Neural crest cell (in vitro differentiated cells): ENCODE results near the gene DNTTIP2. TPM values are rescaled to one million over a fixed set of nuclear protein-coding genes. Genes with fewer than 3 reads are reported as not detected.

Source experiments
- DNase-seq: peaks from one replicate; pipeline ENCODE4 v3.0.0; 2021; ENCODE audit warnings: low read depth, mixed read lengths, low spot score
- H3K27ac Mint-ChIP-seq: one replicate; pipeline ENCODE4 v1.8.0; 2021; ENCODE audit warnings: mild to moderate bottlenecking, mixed read lengths; ENCODE audit not compliant: unreplicated experiment
- H3K27me3 Mint-ChIP-seq: 2 replicates; pipeline ENCODE4 v1.8.0; 2021; ENCODE audit warnings: low read depth, mild to moderate bottlenecking, mixed read lengths
- H3K36me3 Mint-ChIP-seq: 2 replicates; pipeline ENCODE4 v1.8.0; 2021; ENCODE audit warnings: low read depth, mild to moderate bottlenecking, mixed read lengths
- H3K4me1 Mint-ChIP-seq: 2 replicates; pipeline ENCODE4 v1.8.0; 2021; ENCODE audit warnings: mixed read lengths
- H3K4me3 Mint-ChIP-seq: one replicate; pipeline ENCODE4 v1.8.0; 2021; ENCODE audit warnings: mild to moderate bottlenecking, mixed read lengths
- H3K9me3 Mint-ChIP-seq: 2 replicates; pipeline ENCODE4 v1.8.0; 2021; ENCODE audit warnings: mixed read lengths
- total RNA-seq: library from RNA; stranded (reverse); gene quantifications from 2 replicates; pipeline ENCODE4 v1.2.1, GENCODE V29; 2021
- TF ChIP-seq, protein P1 (sequence below): fragments of 200-600 bp; sonication (generic); conservative IDR thresholded peaks from 2 replicates; pipeline ENCODE4 v1.5.0; 2021; ENCODE audit warnings: antibody characterized with exemption, mild to moderate bottlenecking

DNTTIP2 gene
- total RNA-seq, 1 donor from 2014 or later: 65.0 TPM

DNA sequence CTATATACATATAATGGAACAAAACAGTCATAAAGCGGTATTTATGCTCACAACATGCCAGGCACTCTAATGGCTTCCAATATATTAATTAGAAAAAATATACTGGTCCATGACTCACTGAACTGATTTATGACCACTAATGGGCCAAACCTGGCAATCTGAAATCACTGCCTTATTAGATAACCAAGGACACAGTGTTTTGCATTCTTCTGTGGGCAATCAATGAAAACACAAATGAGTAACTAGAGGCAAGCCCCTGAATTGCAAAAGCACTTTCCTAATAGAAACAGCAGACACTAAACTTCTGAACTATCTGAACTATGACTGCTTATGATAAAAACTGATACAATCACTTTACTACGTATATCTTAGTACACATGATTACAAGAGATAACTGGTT is 26.7 kb upstream of the DNTTIP2 start:
- Mint-ChIP-seq H3K4me3 (peak overlapping the region; percentile 56), H3K27ac (no peak overlapping the region), H3K27me3 (peaks cover 9% of the 10 kb centered on the region), H3K9me3 (no peaks in the 10 kb centered on the region), H3K4me1 (peaks cover 21% of the 10 kb centered on the region), H3K36me3 (peaks cover 5% of the 10 kb centered on the region)
- TF ChIP-seq, protein P1, sequence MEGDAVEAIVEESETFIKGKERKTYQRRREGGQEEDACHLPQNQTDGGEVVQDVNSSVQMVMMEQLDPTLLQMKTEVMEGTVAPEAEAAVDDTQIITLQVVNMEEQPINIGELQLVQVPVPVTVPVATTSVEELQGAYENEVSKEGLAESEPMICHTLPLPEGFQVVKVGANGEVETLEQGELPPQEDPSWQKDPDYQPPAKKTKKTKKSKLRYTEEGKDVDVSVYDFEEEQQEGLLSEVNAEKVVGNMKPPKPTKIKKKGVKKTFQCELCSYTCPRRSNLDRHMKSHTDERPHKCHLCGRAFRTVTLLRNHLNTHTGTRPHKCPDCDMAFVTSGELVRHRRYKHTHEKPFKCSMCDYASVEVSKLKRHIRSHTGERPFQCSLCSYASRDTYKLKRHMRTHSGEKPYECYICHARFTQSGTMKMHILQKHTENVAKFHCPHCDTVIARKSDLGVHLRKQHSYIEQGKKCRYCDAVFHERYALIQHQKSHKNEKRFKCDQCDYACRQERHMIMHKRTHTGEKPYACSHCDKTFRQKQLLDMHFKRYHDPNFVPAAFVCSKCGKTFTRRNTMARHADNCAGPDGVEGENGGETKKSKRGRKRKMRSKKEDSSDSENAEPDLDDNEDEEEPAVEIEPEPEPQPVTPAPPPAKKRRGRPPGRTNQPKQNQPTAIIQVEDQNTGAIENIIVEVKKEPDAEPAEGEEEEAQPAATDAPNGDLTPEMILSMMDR: no peak
- DNase-seq: no peak

DNA sequence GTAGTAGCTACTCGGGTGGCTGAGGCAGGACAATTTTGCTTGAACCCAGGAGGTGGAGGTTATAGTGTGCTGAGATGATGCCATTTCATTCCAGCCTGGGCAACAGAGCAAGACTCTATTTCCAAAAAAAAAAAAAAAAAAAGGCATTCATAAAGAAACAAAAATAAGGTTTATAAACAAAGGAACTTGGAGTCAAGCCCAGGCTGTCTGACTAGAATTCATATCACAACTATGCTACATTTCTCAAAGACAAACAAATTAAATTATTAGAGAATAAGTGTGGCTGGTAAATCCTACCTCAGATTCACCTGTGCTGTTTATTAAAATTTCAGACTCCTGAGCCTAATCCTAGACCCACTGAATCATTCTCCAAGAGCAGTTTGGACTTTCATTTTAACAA is 26.0 kb upstream of the DNTTIP2 start:
- no peak overlapping the region for H3K4me3 Mint-ChIP-seq
- DNase-seq: no peak
- peaks cover 20% of the 10 kb centered on the region for H3K4me1 Mint-ChIP-seq
- TF ChIP-seq, protein P1: no peak
- H3K27ac Mint-ChIP-seq: no peak overlapping the region
- peaks cover 4% of the 10 kb centered on the region for H3K36me3 Mint-ChIP-seq
- H3K9me3 Mint-ChIP-seq: no peaks in the 10 kb centered on the region
- peaks cover 7% of the 10 kb centered on the region for H3K27me3 Mint-ChIP-seq

DNA sequence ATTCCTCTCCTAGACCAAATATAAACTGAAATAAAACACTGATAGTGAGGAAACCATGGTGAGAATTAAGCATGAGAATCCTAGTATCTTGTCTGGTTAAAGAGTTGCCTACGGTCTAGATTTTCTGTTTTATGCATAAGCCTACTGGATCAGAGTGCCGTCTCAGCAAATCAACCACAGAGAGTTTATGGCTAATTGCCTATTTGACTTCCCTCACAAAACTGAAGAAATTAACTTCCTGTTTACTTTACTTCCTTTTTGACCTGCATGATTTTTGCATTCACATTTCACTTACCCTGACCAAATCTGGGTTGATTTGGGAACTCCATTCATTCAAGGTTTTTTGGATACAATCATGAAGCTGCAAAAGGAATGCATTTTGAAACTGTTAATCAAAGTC is 25.2 kb upstream of the DNTTIP2 start:
- Mint-ChIP-seq H3K36me3 (peaks cover 3% of the 10 kb centered on the region), H3K4me3 (no peak overlapping the region), H3K9me3 (no peaks in the 10 kb centered on the region), H3K27me3 (peaks cover 3% of the 10 kb centered on the region), H3K27ac (no peak overlapping the region), H3K4me1 (peaks cover 15% of the 10 kb centered on the region)
- TF ChIP-seq, protein P1: no peak
- DNase-seq: no peak

DNA sequence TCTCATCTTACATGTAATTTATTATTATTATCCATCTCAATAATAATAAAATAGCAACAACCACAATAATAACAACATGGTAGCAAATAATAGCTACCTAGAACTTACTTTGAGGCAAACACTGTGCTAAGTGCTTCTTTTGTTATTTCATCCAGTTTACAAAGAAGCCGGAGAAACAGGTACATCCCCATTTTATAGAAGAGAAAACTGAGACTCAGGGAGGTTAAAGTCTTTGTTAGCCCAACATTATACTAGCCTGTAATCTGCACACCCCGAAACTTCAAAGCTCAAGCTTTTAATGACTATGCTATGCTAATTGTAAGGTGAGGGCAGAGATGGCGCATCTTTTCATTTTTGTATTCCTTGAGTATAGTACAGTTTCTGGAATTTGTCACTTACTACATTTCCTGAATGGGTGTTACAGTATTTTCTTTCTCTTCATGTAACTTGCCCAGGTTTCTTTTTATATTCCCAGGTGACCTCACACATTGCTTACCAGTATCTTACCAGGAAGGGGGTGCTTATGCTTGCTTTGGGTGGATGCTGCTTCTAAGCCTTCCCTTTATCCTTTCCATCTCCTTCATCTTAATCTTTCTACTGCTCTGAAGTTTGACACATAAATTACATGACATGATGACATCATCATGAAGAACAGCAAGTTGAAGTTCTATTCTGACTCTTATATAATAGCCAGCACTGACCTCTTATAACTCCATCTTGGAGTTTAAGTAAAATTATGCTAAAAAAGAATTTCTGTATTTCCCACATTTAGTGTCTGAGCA is 21.9 kb upstream of the DNTTIP2 start:
- TF ChIP-seq, protein P1: no peak
- Mint-ChIP-seq H3K36me3 (peaks cover 6% of the 10 kb centered on the region), H3K4me3 (no peak overlapping the region), H3K27ac (no peak overlapping the region), H3K4me1 (no peaks in the 10 kb centered on the region), H3K9me3 (no peaks in the 10 kb centered on the region), H3K27me3 (no peaks in the 10 kb centered on the region)
- DNase-seq: no peak

- H3K27ac Mint-ChIP-seq: no peak overlapping the region
- H3K27me3 Mint-ChIP-seq: no peaks in the 10 kb centered on the region
- H3K4me1 Mint-ChIP-seq: no peaks in the 10 kb centered on the region
- no peak overlapping the region for H3K4me3 Mint-ChIP-seq
- H3K9me3 Mint-ChIP-seq: no peaks in the 10 kb centered on the region
- H3K36me3 Mint-ChIP-seq: peaks cover 6% of the 10 kb centered on the region
- no peak for DNase-seq
- TF ChIP-seq, protein P1: no peak
These were observed 20.7 kb upstream of the DNTTIP2 start for GRCh38 chr1:93899543-93900207.
